SHP77 (cell line): ENCODE measurements around the gene ZNF254.
"Not testable (repeated sequence)": the region's sequence is repeated elsewhere in the genome, so short reads cannot be mapped to it uniquely, and the experiment has no call there.

ENCODE experiments used
- DNase-seq, 2 experiments: peaks; one replicate each; lab custom pipeline; 2025; lab: John Stamatoyannopoulos, UW

Gene ZNF254

DNA sequence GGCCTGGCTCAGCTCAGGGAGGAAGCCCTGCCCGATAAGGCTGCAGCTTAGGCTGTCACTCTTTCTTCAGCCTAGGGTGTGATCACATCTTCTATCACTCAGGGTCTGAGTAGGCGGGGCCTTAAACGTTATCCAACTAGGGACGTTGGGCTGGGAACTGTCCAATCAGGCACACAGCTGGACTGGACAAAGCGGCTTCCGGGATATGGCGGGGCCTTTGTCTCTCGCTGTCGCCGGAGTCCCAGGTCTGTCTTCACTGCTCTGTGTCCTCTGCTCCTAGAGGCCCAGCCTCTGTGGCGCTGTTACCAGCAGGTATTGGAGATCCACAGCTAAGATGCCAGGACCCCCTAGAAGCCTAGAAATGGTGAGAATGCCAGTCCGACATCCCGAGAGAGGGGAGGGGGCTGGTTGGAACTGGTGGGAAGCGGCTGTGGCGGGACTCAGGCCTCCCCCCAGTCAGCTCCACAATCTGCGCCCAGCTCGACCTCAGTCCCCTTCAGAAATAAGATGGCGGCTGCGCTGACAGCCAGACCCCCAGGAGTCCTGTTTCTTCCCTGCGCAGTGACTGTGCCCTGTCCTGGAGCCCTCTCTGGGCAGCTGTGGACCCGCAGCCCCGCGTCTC is at the start of gene ZNF254:
ZNF254 (plus strand) TSS at position 214 of the 622 bp plus-strand sequence; CDS start at position 335, 121 bp downstream.
- DNase-seq: no peak

DNA sequence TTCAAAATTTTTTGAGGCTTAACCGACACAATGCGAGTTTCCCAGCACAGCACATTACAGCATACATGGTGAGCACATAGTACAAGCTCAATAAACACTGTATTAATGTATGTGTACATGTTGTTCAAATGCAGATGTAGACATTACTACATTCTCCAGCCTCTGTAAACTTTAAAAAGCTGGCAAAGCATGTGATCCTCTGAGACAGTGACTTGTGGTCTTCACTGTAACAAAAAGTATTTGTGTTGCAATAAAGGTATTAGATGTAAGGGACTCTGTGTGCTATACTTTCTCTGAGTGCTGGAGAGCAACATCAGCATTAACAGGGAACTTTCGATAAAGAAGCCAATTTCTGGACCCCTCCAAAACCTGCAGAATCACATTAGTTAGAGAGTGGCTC is 46.4 kb upstream of the ZNF254 start:
- DNase-seq: no peak

DNA sequence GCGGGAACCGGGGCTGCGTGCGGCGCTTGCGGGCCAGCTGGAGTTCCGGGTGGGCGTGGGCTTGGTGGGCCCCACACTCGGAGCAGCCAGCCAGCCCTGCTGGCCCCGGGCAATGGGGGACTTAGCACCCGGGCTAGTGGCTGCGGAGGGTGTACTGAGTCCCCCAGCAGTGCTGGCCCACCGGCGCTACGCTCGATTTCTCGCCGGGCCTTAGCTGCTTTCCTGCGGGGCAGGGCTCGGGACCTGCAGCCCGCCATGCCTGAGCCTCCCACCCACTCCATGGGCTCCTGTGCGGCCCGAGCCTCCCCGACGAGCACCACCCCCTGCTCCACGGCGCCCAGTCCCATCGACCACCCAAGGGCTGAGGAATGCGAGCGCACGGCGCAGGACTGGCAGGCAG is 45.7 kb upstream of the ZNF254 start:
- DNase-seq: not testable (repeated sequence)

- peak in 1 of 2 experiments; percentile 58 for DNase-seq
These were observed 40.4 kb upstream of the ZNF254 start for GRCh38 chr19:24046550-24046949.

- DNase-seq: no peak
These were observed 38.7 kb upstream of the ZNF254 start for GRCh38 chr19:24048261-24048660.

DNA sequence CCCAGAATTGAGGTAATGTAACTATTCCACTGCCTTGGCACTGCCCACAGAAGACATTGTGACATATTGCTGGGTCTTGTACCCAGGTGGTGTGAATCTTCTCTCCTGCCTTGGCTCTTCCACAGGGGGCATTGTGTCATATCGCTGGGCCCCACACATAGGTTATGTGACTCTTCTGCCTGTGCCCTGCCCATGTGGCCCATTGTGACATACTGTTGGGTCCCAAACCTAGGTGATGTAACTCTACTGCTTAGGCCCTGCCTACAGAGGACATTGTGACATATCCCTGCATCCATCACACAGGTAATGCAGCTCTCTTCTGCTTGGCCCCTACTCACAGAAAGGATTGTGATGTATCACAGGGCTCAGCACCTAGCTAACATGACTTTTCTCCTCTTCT is 37.5 kb upstream of the ZNF254 start:
- no peak for DNase-seq

- no peak for DNase-seq
These were observed 35.5 kb upstream of the ZNF254 start for GRCh38 chr19:24051516-24051915.

DNA sequence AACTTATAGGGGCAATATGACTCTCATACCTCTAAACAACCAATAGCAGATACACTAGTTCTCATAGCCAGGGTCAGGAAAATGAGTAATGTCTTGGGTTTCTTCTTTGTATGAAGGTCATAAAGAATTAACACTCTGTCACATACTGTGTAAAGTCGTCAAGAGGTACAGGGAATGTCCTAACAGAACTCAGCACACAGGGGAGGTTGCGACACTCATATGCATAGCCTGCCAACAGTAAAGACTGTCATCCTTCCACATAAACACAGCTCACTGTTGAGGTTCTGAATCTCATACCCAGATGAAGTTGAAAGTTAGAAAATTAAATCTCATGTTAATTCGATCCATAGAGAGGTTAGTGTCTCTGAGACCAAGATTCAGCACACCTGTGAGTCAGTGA is 34.2 kb upstream of the ZNF254 start:
- no peak for DNase-seq

GRCh38 chr19:24053601-24054000 is 33.4 kb upstream of the ZNF254 start:
- DNase-seq: no peak

GRCh38 chr19:24054044-24054935 is 32.7 kb upstream of the ZNF254 start:
- no peak for DNase-seq

GRCh38 chr19:24055548-24055947 is 31.4 kb upstream of the ZNF254 start:
- DNase-seq: no peak

DNA sequence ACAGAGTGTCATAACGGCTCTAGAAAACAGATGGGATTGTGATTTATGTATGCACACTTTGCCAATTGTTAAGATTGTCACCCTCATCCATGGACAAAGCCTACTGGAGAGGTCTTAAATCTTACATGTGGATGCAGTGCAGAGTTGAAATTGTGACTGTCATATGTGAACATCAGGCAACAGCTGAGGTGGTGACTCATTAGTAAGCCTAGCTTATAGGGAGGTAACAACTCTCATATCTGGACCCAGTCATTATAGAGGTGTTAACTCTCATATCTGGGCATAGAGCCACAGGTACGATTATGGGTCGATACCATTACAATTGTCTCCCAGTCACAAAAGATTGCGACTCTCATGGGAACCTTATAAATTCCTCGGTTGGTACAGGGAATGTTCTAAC is 29.8 kb upstream of the ZNF254 start:
- no peak for DNase-seq

DNA sequence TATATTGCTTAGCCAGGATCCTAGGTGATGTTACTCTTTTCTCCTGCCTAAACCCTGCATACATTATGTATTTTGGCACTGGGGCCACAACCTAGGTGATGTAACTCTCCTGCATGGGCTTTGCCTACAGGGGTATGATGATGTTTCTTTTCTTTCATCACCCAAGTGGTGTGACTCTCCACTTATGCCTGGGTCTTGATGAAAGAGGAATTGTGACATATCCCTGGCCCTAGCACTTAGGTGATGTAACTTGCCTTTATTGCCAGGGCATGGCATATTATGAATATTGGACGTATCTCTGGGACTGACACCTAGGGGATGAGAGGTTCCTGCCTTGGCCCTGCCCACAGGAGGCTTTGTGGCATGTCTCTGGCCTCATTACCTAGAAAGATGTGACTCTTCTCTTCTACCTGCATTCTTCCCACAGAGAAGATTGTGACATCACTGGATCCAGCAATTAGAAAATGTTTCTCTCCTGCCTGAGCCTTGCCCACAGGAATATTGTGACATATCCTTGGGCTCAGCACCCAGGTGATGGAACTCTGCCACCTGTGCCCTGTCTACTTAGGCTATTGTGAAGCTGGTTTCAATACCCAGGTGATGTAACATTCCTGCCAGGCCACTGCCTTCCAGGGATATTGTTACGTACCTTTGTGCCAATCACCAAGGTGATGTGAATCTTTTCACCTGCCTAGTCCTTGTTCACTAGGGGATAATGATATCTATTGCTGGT is 27.3 kb upstream of the ZNF254 start:
- DNase-seq: no peak

DNA sequence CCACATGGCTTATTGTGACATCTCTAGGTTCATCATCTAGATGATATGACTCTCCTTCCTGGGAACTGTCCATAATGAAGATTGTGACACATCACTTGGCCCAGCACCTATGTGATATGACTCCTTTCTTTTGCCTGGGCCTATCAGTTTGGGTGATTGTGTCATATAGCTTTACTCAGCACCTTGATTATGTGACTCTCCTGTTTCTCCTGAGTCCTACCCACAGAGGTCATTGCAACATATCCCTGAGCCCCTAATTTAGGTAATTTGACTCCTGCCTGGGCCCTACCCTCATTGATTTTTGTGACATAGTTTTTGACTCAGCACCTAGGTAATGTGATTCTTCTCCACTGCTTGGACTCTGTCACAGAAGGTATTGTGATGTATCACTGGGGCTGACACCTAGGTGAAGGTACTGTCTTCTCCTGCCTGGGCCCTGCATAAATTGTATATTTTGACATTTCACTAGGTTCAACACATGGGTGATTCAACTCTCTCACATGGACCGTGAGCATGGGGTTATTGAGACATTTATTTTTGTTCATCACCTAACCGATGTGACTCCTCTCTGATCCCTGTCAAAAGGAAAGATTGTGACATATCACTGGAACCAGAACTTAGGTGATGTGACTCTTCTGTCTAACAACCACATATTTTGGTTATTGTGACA is 26.2 kb upstream of the ZNF254 start:
- no peak for DNase-seq

DNA sequence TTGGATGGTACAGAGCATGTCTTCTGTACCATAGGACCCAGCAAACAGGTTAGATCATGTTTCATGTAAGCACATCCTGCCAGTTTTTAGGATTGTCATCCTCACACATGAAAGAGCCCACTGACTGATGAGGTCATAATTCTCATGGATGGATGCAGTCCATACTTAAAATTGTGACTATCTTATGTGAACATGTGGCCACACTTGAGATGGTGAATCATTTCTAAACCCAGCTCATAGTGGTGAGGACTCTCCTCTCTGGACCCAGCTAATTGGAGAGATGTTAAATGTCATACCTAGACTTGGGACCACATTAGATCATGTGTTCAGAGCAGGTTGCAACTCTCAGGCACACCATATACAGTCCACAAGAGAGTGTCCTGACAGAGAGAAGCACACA is 24.8 kb upstream of the ZNF254 start:
- no peak for DNase-seq

DNA sequence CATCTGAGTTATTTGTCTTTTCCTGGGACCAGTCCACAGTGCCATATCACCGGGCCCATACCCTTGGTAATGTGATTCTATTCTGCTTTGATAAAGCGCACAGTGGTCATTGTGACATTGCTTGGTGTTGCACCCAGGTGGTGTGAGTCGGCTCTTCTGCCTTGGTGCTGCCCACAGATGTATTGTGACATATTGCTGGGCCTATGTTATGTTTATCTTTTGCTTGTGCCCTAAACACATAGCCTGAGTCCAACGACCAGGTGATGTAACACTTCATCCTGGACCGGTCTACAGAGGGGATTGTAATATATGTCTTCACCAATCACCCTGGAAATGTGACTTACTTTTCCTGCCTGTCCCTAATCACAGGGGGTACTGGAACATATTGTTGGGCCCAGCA is 23.7 kb upstream of the ZNF254 start:
- DNase-seq: no peak

GRCh38 chr19:24064175-24064574 is 22.8 kb upstream of the ZNF254 start:
- DNase-seq: no peak

DNA sequence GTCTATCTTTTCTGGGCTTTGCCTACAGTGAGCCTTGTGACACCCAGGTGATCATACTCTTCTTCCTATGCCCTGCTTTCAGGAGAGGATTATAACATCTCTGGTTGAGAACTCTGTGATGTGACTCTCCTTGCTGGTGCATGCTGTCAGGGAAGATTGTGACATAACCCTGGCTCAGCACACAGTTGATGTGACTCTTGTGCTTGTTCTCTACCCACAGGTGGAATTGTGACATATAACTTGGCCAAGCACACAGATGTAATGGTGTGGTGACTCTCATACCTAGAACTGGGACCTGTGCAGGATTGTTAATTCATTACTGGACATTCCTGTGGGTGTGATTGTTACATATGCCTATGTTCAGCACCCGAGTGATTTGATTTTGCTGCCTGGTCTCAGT is 21.7 kb upstream of the ZNF254 start:
- no peak for DNase-seq

GRCh38 chr19:24065865-24066604 is 21.0 kb upstream of the ZNF254 start:
- no peak for DNase-seq

GRCh38 chr19:24069905-24070657 is 16.9 kb upstream of the ZNF254 start:
- DNase-seq: no peak

DNA sequence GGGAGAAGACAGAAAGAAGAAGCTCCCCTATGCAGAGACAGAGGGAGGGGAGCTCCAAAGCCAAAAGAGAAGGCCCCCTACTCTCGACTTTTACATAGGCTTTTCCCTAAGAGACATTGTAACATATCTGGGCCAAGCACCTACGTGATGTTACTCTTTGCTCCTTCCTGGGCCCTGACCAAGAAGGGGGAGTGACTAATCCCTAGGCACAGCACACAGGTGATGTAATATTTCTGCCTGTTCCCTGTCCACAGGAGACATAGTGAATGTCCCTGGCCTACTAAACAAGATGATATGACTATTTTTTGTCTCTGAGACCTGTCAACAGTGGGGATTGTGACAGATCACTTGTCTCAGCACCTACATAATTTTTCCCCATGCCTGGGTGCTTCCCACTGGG is 15.9 kb upstream of the ZNF254 start:
- DNase-seq: no peak
